Stimulated activated naive B cell treated with anti-CD40 and anti-IgM and Interleukin-4, amounts not matched to agents 10 μg/mL and 1 μg/mL and 100 μg/mL, for 72 hours (primary cell): ENCODE measurements around the gene MRPL46.
A peak's percentile ranks its signal among the peaks of the same experiment; 100 is the strongest.

Experiments used
- ATAC-seq, 2 donors: fragments of 150-1000 bp; cut with Tn5 transposase; replicated peaks; 2 replicates each; pipeline ENCODE4 v1.10.0; 2021; ENCODE audit warnings: moderate library complexity in 1 of 2
- DNase-seq: peaks from one replicate; pipeline ENCODE4 v3.0.0; 2021
- H3K27ac Mint-ChIP-seq: one replicate; pipeline ENCODE4 v1.8.0; 2022; ENCODE audit warnings: mild to moderate bottlenecking, mixed read lengths
- H3K27me3 Mint-ChIP-seq, 2 donors: one replicate each; pipeline ENCODE4 v1.8.0; 2022; ENCODE audit warnings: mixed read lengths in 2 of 2
- H3K36me3 Mint-ChIP-seq, 2 donors: one replicate each; pipeline ENCODE4 v1.8.0; 2022; ENCODE audit warnings: mixed read lengths in 2 of 2, mild to moderate bottlenecking in 1 of 2
- H3K4me1 Mint-ChIP-seq, 2 donors: one replicate each; pipeline ENCODE4 v1.8.0; 2022; ENCODE audit warnings: mixed read lengths in 2 of 2, mild to moderate bottlenecking in 1 of 2
- H3K4me3 Mint-ChIP-seq, 2 donors: one replicate each; pipeline ENCODE4 v1.8.0; 2022; ENCODE audit warnings: mild to moderate bottlenecking in 2 of 2, mixed read lengths in 2 of 2, moderate library complexity in 1 of 2
- H3K9me3 Mint-ChIP-seq, 2 donors: one replicate each; pipeline ENCODE4 v1.8.0; 2022; ENCODE audit warnings: mixed read lengths in 2 of 2, mild to moderate bottlenecking in 1 of 2

MRPL46 gene

GRCh38 chr15:88467073-88467934 is at the start of gene MRPL46, which contains the start of gene MRPS11:
TSS of gene MRPL46 (minus strand) at chr15:88467388. CDS start at chr15:88467377, 11 bp downstream.
TSS of gene MRPS11 (plus strand) at chr15:88467708. CDS start at chr15:88467718, 10 bp downstream.
- Mint-ChIP-seq H3K9me3 (no peaks in the 10 kb centered on the region), H3K27ac (peak within 1 kb of the TSS; percentile 99), H3K36me3 (peaks cover 9 to 37% of the 10 kb centered on the region in 2 donors), H3K4me1 (peaks cover 21 to 33% of the 10 kb centered on the region in 2 donors), H3K4me3 (peak within 1 kb of the TSS; percentile 92 to 97), H3K27me3 (no peaks in the 10 kb centered on the region)
- DNase-seq = peak; percentile 86
- ATAC-seq = peak; percentile 87 to 92

- H3K4me1 Mint-ChIP-seq = peaks cover 10 to 20% of the 10 kb centered on the region in 2 donors
- no peak overlapping the region for H3K4me3 Mint-ChIP-seq
- H3K9me3 Mint-ChIP-seq = no peaks in the 10 kb centered on the region
- peaks cover 26 to 40% of the 10 kb centered on the region in 2 donors for H3K36me3 Mint-ChIP-seq
- no peak for DNase-seq
- H3K27me3 Mint-ChIP-seq = no peaks in the 10 kb centered on the region
- no peak overlapping the region for H3K27ac Mint-ChIP-seq
- ATAC-seq = no peak
Observed at GRCh38 chr15:88513195-88513594, 46.0 kb upstream of the MRPL46 start.

DNA sequence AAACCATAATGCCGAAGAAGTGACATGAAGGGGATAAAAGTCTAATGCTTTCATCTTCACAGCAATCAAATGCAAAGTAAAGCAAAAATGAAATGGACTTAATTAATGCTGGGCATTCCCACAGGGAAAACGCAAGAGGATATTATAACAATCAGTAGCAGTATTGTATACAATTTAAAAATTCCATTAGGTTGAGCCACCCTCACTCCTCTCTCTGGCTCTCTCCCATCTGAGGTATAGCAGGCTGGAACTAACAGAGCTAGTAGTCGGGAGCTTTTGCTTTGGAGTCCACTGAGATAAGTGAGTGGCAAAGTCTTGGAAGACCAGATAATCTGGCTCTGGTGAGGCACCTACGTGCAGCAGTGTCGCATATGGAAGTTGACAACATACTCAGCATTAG is 45.4 kb upstream of the MRPL46 start:
- H3K4me1 Mint-ChIP-seq = peaks cover 10 to 20% of the 10 kb centered on the region in 2 donors
- H3K27ac Mint-ChIP-seq = no peak overlapping the region
- no peaks in the 10 kb centered on the region for H3K27me3 Mint-ChIP-seq
- no peak for DNase-seq
- no peaks in the 10 kb centered on the region for H3K9me3 Mint-ChIP-seq
- ATAC-seq = no peak
- H3K4me3 Mint-ChIP-seq = no peak overlapping the region
- H3K36me3 Mint-ChIP-seq = peaks cover 26 to 40% of the 10 kb centered on the region in 2 donors

- peaks cover 10 to 20% of the 10 kb centered on the region in 2 donors for H3K4me1 Mint-ChIP-seq
- no peak for DNase-seq
- no peaks in the 10 kb centered on the region for H3K27me3 Mint-ChIP-seq
- H3K4me3 Mint-ChIP-seq = no peak overlapping the region
- no peak for ATAC-seq
- H3K36me3 Mint-ChIP-seq = peaks cover 26 to 40% of the 10 kb centered on the region in 2 donors
- H3K9me3 Mint-ChIP-seq = no peaks in the 10 kb centered on the region
- H3K27ac Mint-ChIP-seq = no peak overlapping the region
Observed at GRCh38 chr15:88512078-88512477, 44.9 kb upstream of the MRPL46 start.

GRCh38 chr15:88511161-88511560 is 44.0 kb upstream of the MRPL46 start:
- Mint-ChIP-seq H3K4me1 (peaks cover 10 to 20% of the 10 kb centered on the region in 2 donors), H3K36me3 (peaks cover 26 to 40% of the 10 kb centered on the region in 2 donors), H3K9me3 (no peaks in the 10 kb centered on the region), H3K27ac (peak overlapping the region; percentile 20), H3K4me3 (no peak overlapping the region), H3K27me3 (no peaks in the 10 kb centered on the region)
- ATAC-seq (no peak), DNase-seq (no peak)

DNA sequence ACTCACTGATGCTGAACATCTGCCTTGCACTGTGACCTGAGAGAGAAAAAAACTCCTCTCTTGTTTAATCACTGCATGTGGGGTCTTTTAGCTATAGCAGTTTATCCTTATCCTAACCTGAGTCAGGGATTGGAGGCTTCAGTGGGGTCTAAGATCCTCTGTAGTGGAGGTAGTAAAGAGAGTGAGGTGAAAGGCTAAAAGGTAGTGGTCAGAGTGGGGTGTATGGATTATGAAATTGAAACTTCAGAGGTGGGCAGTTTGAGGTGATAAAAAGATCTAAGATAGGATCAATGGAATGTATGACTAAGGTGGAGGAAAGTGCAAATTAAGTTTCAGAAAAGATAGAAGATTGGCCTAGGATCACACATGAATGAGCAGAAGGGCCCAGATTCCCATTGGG is 42.8 kb upstream of the MRPL46 start:
- H3K36me3 Mint-ChIP-seq = peaks cover 26 to 40% of the 10 kb centered on the region in 2 donors

GRCh38 chr15:88509321-88509720 is 42.1 kb upstream of the MRPL46 start:
- Mint-ChIP-seq H3K27me3 (no peaks in the 10 kb centered on the region), H3K4me3 (no peak overlapping the region), H3K36me3 (peaks cover 26 to 46% of the 10 kb centered on the region in 2 donors), H3K4me1 (peaks cover 10 to 20% of the 10 kb centered on the region in 2 donors), H3K27ac (no peak overlapping the region), H3K9me3 (no peaks in the 10 kb centered on the region)
- ATAC-seq (no peak), DNase-seq (no peak)

More for the DNA sequence above, 42.8 kb upstream of the MRPL46 start:
- ATAC-seq (peak in 1 of 2 donors; percentile 50), DNase-seq (no peak)
- Mint-ChIP-seq H3K27ac (no peak overlapping the region), H3K9me3 (no peaks in the 10 kb centered on the region), H3K4me1 (peaks cover 10 to 20% of the 10 kb centered on the region in 2 donors), H3K4me3 (no peak overlapping the region), H3K27me3 (no peaks in the 10 kb centered on the region)

- Mint-ChIP-seq H3K9me3 (no peaks in the 10 kb centered on the region), H3K27ac (no peak overlapping the region), H3K4me3 (no peak overlapping the region), H3K36me3 (peaks cover 19 to 32% of the 10 kb centered on the region in 2 donors), H3K4me1 (peaks cover 10 to 20% of the 10 kb centered on the region in 2 donors), H3K27me3 (no peaks in the 10 kb centered on the region)
- DNase-seq (no peak), ATAC-seq (no peak)
Observed at GRCh38 chr15:88506628-88507027, 39.4 kb upstream of the MRPL46 start.

DNA sequence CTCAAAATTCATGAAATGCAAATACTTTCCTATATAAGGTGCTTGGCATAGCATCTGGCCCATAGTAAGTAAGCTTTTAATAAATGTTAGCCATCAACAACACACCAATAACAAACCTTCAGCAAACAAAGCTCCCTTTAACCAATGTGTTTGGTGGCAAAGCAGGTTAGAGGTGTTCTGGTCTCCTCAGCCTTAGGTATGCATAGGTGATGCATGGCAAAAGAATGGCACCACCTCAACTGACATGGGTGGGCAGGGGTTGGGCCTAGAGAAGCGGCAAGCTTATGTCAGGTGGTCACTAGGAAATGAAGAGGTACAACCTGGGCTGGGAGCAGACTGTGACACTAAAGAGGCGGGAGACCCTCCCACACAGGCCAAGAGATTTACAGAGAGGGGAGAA is 38.5 kb upstream of the MRPL46 start:
- no peak overlapping the region for H3K4me3 Mint-ChIP-seq
- no peaks in the 10 kb centered on the region for H3K27me3 Mint-ChIP-seq
- H3K9me3 Mint-ChIP-seq = no peaks in the 10 kb centered on the region
- no peak for DNase-seq
- peaks cover 14 to 24% of the 10 kb centered on the region in 2 donors for H3K36me3 Mint-ChIP-seq
- H3K27ac Mint-ChIP-seq = no peak overlapping the region
- no peak for ATAC-seq
- peaks cover 10 to 20% of the 10 kb centered on the region in 2 donors for H3K4me1 Mint-ChIP-seq

- H3K9me3 Mint-ChIP-seq = no peaks in the 10 kb centered on the region
- no peak overlapping the region for H3K27ac Mint-ChIP-seq
- peaks cover 7 to 16% of the 10 kb centered on the region in 2 donors for H3K36me3 Mint-ChIP-seq
- no peak overlapping the region for H3K4me3 Mint-ChIP-seq
- no peaks in the 10 kb centered on the region for H3K27me3 Mint-ChIP-seq
- peaks cover 4 to 12% of the 10 kb centered on the region in 2 donors for H3K4me1 Mint-ChIP-seq
- no peak for DNase-seq
- ATAC-seq = no peak
Observed at GRCh38 chr15:88504445-88504844, 37.3 kb upstream of the MRPL46 start.

DNA sequence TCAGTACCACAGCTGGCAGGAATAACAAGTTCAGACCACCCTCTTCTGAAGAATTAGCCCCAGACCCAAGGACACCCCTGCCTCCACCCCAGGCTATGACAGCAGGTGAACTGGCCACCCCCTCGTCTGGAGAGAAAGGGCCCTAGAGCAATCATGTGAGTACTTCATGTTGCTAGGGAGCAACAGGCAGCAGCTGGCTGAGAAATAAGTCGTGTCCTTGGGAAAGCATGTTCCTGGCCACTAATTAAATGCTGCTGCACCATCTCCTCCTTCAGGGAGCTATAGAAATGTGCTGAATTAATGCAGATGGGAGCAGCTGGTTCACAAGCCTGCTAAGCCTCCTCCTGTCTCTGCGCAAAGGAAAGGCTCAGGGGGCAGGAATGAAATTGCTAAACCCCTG is 31.8 kb upstream of the MRPL46 start:
- DNase-seq = no peak
- Mint-ChIP-seq H3K27me3 (no peaks in the 10 kb centered on the region), H3K4me1 (peaks cover 0 to under 1% of the 10 kb centered on the region in 2 donors), H3K27ac (no peak overlapping the region), H3K4me3 (no peak overlapping the region), H3K9me3 (no peaks in the 10 kb centered on the region), H3K36me3 (peaks cover 5 to 9% of the 10 kb centered on the region in 2 donors)
- no peak for ATAC-seq

DNA sequence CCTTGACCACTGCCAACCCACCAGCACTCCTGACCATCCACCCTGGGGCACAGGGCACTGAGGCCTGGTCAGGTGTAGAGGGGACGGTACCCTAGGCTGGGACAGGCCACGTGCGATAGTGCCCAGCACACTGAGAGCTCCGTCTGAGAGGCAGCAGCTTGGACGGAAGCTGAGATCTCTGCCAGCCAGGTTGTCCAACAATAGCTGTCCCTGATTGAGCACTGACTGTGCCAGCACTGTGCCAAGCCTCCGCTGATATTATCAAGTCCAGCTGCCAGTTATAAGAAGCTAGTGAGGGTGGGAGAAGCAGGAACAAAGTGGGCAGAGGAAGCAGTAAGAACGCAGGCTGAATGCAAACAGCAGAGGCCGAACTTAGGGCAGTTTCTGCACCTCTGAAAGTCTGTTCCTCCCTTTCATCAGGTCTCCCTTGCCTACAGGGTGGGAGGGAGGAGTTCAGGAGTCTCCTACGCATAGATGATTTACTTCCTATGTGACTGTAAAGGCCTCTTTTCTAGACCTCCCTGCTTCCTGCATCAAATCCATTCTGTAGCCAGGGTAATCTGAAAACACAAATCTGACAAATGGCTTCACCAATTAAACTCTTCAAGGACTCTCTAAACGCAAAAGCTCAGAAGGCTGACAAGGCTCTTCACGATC is 30.0 kb upstream of the MRPL46 start:
- peaks cover 5 to 9% of the 10 kb centered on the region in 2 donors for H3K36me3 Mint-ChIP-seq
- no peak for DNase-seq
- no peak for ATAC-seq
- H3K27ac Mint-ChIP-seq = no peak overlapping the region
- H3K9me3 Mint-ChIP-seq = no peaks in the 10 kb centered on the region
- peaks cover 0 to 2% of the 10 kb centered on the region in 2 donors for H3K4me1 Mint-ChIP-seq
- H3K27me3 Mint-ChIP-seq = no peaks in the 10 kb centered on the region
- H3K4me3 Mint-ChIP-seq = no peak overlapping the region

DNA sequence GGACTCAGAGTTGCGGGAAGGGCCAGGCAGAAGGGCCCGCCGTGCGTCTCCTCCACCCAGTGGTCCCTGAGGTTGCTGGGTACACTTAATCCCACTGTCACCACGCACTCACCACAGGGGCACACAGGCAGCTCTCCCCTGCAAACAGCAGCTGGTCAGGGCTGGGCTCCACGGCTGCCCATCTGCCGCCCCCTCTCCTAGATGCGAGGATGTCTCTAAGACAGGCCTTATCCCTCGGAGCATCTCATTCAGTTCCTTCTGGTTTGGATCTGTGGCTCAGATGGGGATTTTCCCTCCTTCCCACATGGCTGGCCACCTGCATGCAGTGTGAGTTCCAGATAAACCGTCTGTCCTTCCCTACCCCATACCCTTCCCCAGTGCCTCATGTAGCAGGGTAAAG is 26.7 kb upstream of the MRPL46 start:
- Mint-ChIP-seq H3K27me3 (no peaks in the 10 kb centered on the region), H3K27ac (no peak overlapping the region), H3K9me3 (no peaks in the 10 kb centered on the region), H3K4me1 (peaks cover 0 to 2% of the 10 kb centered on the region in 2 donors), H3K4me3 (no peak overlapping the region), H3K36me3 (peaks cover 8 to 9% of the 10 kb centered on the region in 2 donors)
- ATAC-seq = no peak
- no peak for DNase-seq

GRCh38 chr15:88491158-88491557 is 24.0 kb upstream of the MRPL46 start:
- peaks cover 10 to 11% of the 10 kb centered on the region in 2 donors for H3K4me1 Mint-ChIP-seq
- H3K27me3 Mint-ChIP-seq = no peaks in the 10 kb centered on the region
- no peaks in the 10 kb centered on the region for H3K9me3 Mint-ChIP-seq
- H3K27ac Mint-ChIP-seq = no peak overlapping the region
- DNase-seq = no peak
- no peak overlapping the region for H3K4me3 Mint-ChIP-seq
- no peak for ATAC-seq
- peaks cover 6 to 9% of the 10 kb centered on the region in 2 donors for H3K36me3 Mint-ChIP-seq
